Right lobe of liver (tissue), 4 donors: Measurements from ENCODE around the gene XBP1.

Experiments used
- POLR2A ChIP-seq: fragments of 450-650 bp; IDR thresholded peaks from one replicate; pipeline ENCODE4 v1.6.1; 2017; ENCODE audit warnings: antibody characterized with exemption, mild to moderate bottlenecking
- TF ChIP-seq, protein P1 (sequence below), 4 donors: fragments of 200-600 bp in 3 of 4; fragments of 450-650 bp in 1 of 4; IDR thresholded peaks; one replicate each; pipeline versions ENCODE4 v1.5.1 to v1.8.0; 2016 to 2022; ENCODE audit warnings: antibody characterized with exemption in 4 of 4, mild to moderate bottlenecking in 2 of 4
- donor health status: DM: no; HTN: no; CAD: no.
- donor health status: DM: no; HTN: no; CAD: no.
- donor health status: DM: no; HTN: yes; CAD: no.

DNA sequence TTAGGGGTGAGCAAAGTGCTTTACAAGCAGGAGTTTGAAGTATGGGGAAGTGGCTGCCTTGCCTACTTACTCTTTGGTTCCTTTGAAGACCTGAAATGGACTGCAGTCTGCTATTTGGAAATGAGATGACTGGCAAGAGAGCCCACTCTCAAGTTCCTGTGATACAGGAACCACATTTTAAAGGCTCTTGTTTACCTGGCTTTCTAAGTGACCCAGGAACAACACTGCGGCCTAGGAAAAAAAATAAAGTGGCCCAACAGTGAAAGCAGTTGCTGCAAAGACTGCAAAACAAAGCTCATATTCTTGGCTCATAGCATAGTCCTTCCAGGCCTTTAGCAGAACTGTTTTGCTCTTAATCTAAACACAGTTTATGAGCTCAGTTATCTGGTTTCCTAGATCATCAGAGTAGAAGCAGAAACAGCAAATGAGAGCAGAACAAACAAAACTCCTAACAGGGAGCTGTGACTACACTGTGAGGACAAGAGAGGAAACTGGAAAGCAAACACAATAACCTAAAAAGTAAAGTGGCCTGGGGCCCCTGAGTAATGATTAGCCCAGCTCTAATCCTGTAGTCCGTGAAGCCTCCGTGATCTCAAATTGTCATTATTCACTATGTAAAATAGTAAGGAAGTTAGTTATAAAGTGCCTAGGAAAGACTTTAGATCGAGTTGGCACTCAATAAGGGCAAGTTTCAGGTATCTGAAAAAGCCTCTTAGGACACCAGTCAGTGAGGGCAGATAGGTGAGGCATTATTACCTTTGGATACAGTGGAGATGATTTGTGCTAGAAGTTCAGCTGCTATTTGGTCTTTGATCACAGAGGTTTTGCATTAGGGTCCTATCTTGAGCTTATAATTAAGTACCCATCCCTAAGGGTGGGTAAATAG lies 16.3 kb downstream of the XBP1 start:
- TF ChIP-seq, protein P1, sequence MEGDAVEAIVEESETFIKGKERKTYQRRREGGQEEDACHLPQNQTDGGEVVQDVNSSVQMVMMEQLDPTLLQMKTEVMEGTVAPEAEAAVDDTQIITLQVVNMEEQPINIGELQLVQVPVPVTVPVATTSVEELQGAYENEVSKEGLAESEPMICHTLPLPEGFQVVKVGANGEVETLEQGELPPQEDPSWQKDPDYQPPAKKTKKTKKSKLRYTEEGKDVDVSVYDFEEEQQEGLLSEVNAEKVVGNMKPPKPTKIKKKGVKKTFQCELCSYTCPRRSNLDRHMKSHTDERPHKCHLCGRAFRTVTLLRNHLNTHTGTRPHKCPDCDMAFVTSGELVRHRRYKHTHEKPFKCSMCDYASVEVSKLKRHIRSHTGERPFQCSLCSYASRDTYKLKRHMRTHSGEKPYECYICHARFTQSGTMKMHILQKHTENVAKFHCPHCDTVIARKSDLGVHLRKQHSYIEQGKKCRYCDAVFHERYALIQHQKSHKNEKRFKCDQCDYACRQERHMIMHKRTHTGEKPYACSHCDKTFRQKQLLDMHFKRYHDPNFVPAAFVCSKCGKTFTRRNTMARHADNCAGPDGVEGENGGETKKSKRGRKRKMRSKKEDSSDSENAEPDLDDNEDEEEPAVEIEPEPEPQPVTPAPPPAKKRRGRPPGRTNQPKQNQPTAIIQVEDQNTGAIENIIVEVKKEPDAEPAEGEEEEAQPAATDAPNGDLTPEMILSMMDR (IDR thresholded peaks at IDR 0.05): no peak
- no peak for TF ChIP-seq POLR2A
